SK-N-SH treated with all-trans-retinoic acid at 6 μM for 48 hours (cell line): ENCODE data around the gene CYGB.

Source experiments
- ARNTL ChIP-seq: fragments of 450-650 bp; formaldehyde crosslinking; IDR thresholded peaks from 2 replicates; pipeline ENCODE4 v1.5.0; 2020; ENCODE audit warnings: low read depth, mild to moderate bottlenecking, moderate library complexity, borderline replicate concordance
- TCF4 ChIP-seq: fragments of 250-450 bp; sonication (Bioruptor Pico); IDR thresholded peaks from 2 replicates; pipeline ENCODE4 v1.8.0; 2021; ENCODE audit warnings: mild to moderate bottlenecking, moderate library complexity, borderline replicate concordance
- TF ChIP-seq, protein P1 (sequence below): fragments of 250-450 bp; sonication (Bioruptor Pico); IDR thresholded peaks from 2 replicates; pipeline ENCODE4 v1.5.1; 2020; ENCODE audit warnings: low read depth, mild to moderate bottlenecking, moderate library complexity

DNA sequence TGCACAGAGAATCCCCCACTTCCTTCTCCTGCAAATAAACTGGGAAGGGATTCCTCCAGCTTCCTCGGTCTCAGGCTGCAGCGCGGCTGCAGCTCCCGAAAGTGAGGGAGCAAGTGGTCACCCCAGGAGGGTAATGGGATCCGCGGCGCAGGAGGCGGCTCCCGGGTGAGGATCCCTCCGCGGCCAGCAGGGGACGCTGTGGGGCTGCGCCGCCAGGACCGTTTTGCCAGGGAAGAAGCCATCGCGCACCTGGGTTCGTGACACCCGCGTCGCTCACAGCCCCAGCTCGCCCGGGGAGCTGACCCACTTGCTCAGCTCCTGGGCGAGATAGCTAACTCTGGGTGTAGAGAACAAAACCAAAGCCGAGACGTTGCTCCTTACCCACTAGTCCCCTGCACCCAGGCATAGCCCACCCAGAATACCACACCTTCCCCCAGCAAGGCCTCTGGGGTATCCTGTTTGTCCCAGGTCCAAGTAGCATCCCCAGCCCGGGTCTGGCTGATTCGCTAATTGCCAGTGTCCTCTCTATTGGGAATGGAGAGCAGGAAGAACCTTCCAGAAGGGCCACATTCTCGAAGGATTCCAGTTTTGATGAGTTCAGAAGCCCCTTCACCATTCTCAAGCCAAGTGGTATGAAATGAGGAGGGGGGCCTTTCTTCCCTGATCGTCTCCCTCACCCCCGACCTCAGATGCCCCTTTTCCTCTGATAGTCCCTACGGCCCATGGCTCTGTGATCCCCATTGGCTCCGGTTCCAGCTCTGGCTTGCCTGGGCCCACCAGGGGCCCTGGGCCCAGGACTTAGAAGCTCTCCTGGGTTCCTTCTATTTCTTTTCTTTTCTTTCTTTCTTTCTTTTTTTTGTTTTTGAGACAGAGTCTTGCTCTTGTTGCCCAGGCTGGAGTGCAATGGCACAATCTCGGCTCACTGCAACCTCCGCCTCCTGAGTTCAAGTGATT, 14.1 kb downstream of the CYGB start:
- TF ChIP-seq TCF4 (no peak), ARNTL (CRISPR knock-in tag) (0 out of 2 replicates have a peak, but pooled peaks have one; percentile 8)
- TF ChIP-seq, protein P1, sequence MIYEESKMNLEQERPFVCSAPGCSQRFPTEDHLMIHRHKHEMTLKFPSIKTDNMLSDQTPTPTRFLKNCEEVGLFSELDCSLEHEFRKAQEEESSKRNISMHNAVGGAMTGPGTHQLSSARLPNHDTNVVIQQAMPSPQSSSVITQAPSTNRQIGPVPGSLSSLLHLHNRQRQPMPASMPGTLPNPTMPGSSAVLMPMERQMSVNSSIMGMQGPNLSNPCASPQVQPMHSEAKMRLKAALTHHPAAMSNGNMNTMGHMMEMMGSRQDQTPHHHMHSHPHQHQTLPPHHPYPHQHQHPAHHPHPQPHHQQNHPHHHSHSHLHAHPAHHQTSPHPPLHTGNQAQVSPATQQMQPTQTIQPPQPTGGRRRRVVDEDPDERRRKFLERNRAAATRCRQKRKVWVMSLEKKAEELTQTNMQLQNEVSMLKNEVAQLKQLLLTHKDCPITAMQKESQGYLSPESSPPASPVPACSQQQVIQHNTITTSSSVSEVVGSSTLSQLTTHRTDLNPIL (CRISPR knock-in tag): no peak
